DND-41 (cell line): Measurements from ENCODE around the gene IFI44.

ENCODE experiments used
- CTCF ChIP-seq: IDR thresholded peaks from 2 replicates; pipeline ENCODE4 v1.5.1; 2012; ENCODE audit warnings: borderline replicate concordance, low read length, moderate library complexity, mild to moderate bottlenecking; ENCODE audit not compliant: poor library complexity, severe bottlenecking; ENCODE audit errors: extremely low read depth
- EZH2 ChIP-seq: IDR thresholded peaks from 3 replicates; pipeline ENCODE4 v1.6.1; 2012; ENCODE audit warnings: borderline replicate concordance, low read depth, mild to moderate bottlenecking, moderate library complexity, low read length, inconsistent platforms; ENCODE audit not compliant: severe bottlenecking

GRCh38 chr1:78619803-78620579 lies 29.6 kb upstream of the IFI44 start, which contains the start of gene IFI44L:
- TF ChIP-seq EZH2 (no peak), CTCF (no peak)
